AG09319 (cell line): ENCODE measurements around the gene UBQLN4.
"Not testable (repeated sequence)": the region's sequence is repeated elsewhere in the genome, so short reads cannot be mapped to it uniquely, and the experiment has no call there.

Experiments
- DNase-seq: peaks from one replicate; pipeline ENCODE4 v3.0.0-alpha.2; 2010; ENCODE audit warnings: low read depth; ENCODE audit errors: extremely low read depth
- TF ChIP-seq, protein P1 (sequence below): IDR thresholded peaks from 2 replicates; pipeline ENCODE4 v1.5.1; 2011; ENCODE audit warnings: low read depth, mild to moderate bottlenecking, inconsistent platforms, low read length, moderate library complexity

The UBQLN4 gene

GRCh38 chr1:156075162-156075561 is 21.6 kb upstream of the UBQLN4 start:
- DNase-seq, result no peak
- TF ChIP-seq, protein P1, sequence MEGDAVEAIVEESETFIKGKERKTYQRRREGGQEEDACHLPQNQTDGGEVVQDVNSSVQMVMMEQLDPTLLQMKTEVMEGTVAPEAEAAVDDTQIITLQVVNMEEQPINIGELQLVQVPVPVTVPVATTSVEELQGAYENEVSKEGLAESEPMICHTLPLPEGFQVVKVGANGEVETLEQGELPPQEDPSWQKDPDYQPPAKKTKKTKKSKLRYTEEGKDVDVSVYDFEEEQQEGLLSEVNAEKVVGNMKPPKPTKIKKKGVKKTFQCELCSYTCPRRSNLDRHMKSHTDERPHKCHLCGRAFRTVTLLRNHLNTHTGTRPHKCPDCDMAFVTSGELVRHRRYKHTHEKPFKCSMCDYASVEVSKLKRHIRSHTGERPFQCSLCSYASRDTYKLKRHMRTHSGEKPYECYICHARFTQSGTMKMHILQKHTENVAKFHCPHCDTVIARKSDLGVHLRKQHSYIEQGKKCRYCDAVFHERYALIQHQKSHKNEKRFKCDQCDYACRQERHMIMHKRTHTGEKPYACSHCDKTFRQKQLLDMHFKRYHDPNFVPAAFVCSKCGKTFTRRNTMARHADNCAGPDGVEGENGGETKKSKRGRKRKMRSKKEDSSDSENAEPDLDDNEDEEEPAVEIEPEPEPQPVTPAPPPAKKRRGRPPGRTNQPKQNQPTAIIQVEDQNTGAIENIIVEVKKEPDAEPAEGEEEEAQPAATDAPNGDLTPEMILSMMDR, result no peak

GRCh38 chr1:156074661-156075060 is 21.1 kb upstream of the UBQLN4 start:
- DNase-seq, result no peak
- TF ChIP-seq, protein P1, result no peak

- DNase-seq, result no peak
- TF ChIP-seq, protein P1, result no peak
Observed at GRCh38 chr1:156073740-156074139, 20.1 kb upstream of the UBQLN4 start.

- TF ChIP-seq, protein P1, result no peak
- DNase-seq, result no peak
Observed at GRCh38 chr1:156073110-156073687, 19.6 kb upstream of the UBQLN4 start.

DNA sequence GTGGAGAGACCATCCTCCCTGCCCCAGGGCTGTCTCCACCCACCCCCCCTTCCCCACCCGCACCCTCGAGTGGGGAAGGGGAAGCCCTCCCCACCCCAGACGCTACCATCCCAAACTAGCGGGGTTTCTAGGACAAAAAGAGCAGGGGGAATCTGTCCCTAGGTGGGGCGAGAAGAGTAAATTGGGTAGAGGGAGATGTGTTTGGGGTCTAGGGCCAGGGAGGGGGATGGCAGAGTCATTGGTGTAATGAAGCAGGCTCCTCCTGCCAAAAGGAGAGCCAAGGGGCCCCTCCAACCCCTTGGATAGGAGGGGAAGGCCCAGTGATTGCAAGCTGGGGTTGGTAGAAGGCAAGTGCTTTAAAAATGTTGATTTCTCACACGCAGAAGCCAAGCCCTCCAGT is 18.7 kb upstream of the UBQLN4 start:
- DNase-seq, result no peak
- TF ChIP-seq, protein P1, result no peak

GRCh38 chr1:156071332-156071816 is 17.8 kb upstream of the UBQLN4 start:
- DNase-seq, result not testable (repeated sequence)

- TF ChIP-seq, protein P1, result no peak
- DNase-seq, result no peak
Observed at GRCh38 chr1:156070548-156070947, 16.9 kb upstream of the UBQLN4 start.
